ENCODE results near the gene MMP20.
A peak's percentile ranks its signal among the peaks of the same experiment; 100 is the strongest.

The MMP20 gene

GRCh38 chr11:102591160-102591718, 33.9 kb downstream of the MMP20 start:
- Mint-ChIP-seq H3K4me1 (peaks cover 20% of the 10 kb centered on the region), H3K9me3 (peaks cover 6% of the 10 kb centered on the region), H3K4me3 (no peak overlapping the region), H3K27me3 (no peaks in the 10 kb centered on the region), H3K27ac (peak overlapping the region; percentile 7), H3K36me3 (ENCODE audit: low read depth) (no peaks in the 10 kb centered on the region)
- DNase-seq (no peak), ATAC-seq (no peak)

- H3K4me1 Mint-ChIP-seq = peaks cover 20% of the 10 kb centered on the region
Observed at GRCh38 chr11:102590276-102591049, 34.7 kb downstream of the MMP20 start.

GRCh38 chr11:102589047-102589459, 36.1 kb downstream of the MMP20 start:
- peaks cover 20% of the 10 kb centered on the region for H3K4me1 Mint-ChIP-seq
- peaks cover 6% of the 10 kb centered on the region for H3K9me3 Mint-ChIP-seq
- no peaks in the 10 kb centered on the region for H3K27me3 Mint-ChIP-seq
- peak overlapping the region; percentile 16 for H3K27ac Mint-ChIP-seq
- DNase-seq = no peak
- H3K36me3 Mint-ChIP-seq (ENCODE audit: low read depth) = no peaks in the 10 kb centered on the region
- H3K4me3 Mint-ChIP-seq = no peak overlapping the region
- peak; percentile 69 for ATAC-seq

More at GRCh38 chr11:102590276-102591049, 34.7 kb downstream of the MMP20 start:
- H3K9me3 Mint-ChIP-seq = peaks cover 6% of the 10 kb centered on the region
- H3K27ac Mint-ChIP-seq = no peak overlapping the region
- H3K4me3 Mint-ChIP-seq = no peak overlapping the region
- DNase-seq (no peak), ATAC-seq (peak; percentile 33)
- H3K27me3 Mint-ChIP-seq = no peaks in the 10 kb centered on the region
- H3K36me3 Mint-ChIP-seq (ENCODE audit: low read depth) = no peaks in the 10 kb centered on the region

- Mint-ChIP-seq H3K36me3 (ENCODE audit: low read depth) (no peaks in the 10 kb centered on the region), H3K27me3 (no peaks in the 10 kb centered on the region), H3K4me3 (no peak overlapping the region), H3K27ac (no peak overlapping the region), H3K4me1 (peaks cover 23% of the 10 kb centered on the region), H3K9me3 (peaks cover 6% of the 10 kb centered on the region)
- no peak for ATAC-seq
- no peak for DNase-seq
Observed at GRCh38 chr11:102587722-102588121, 37.4 kb downstream of the MMP20 start.

GRCh38 chr11:102583141-102583873, 41.8 kb downstream of the MMP20 start:
- peaks cover 6% of the 10 kb centered on the region for H3K9me3 Mint-ChIP-seq
- ATAC-seq (no peak), DNase-seq (no peak)
- H3K4me1 Mint-ChIP-seq = peaks cover 18% of the 10 kb centered on the region
- no peak overlapping the region for H3K27ac Mint-ChIP-seq
- no peak overlapping the region for H3K4me3 Mint-ChIP-seq
- no peaks in the 10 kb centered on the region for H3K27me3 Mint-ChIP-seq
- H3K36me3 Mint-ChIP-seq (ENCODE audit: low read depth) = no peaks in the 10 kb centered on the region

- H3K36me3 Mint-ChIP-seq (ENCODE audit: low read depth) = no peaks in the 10 kb centered on the region
- DNase-seq (no peak), ATAC-seq (no peak)
- H3K4me1 Mint-ChIP-seq = peaks cover 23% of the 10 kb centered on the region
- H3K4me3 Mint-ChIP-seq = no peak overlapping the region
- no peak overlapping the region for H3K27ac Mint-ChIP-seq
- H3K9me3 Mint-ChIP-seq = peaks cover 2% of the 10 kb centered on the region
- H3K27me3 Mint-ChIP-seq = no peaks in the 10 kb centered on the region
Observed at GRCh38 chr11:102582140-102582539, 43.0 kb downstream of the MMP20 start.

- ATAC-seq (no peak), DNase-seq (no peak)
- H3K27me3 Mint-ChIP-seq = no peaks in the 10 kb centered on the region
- H3K36me3 Mint-ChIP-seq (ENCODE audit: low read depth) = no peaks in the 10 kb centered on the region
- no peak overlapping the region for H3K27ac Mint-ChIP-seq
- H3K4me3 Mint-ChIP-seq = no peak overlapping the region
- peaks cover 34% of the 10 kb centered on the region for H3K4me1 Mint-ChIP-seq
- peaks cover 5% of the 10 kb centered on the region for H3K9me3 Mint-ChIP-seq
Observed at GRCh38 chr11:102581066-102581465, 44.1 kb downstream of the MMP20 start.

- Mint-ChIP-seq H3K4me1 (peaks cover 39% of the 10 kb centered on the region), H3K36me3 (ENCODE audit: low read depth) (no peaks in the 10 kb centered on the region), H3K4me3 (no peak overlapping the region), H3K27me3 (no peaks in the 10 kb centered on the region), H3K9me3 (peaks cover 12% of the 10 kb centered on the region), H3K27ac (peak overlapping the region; percentile 37)
- peak; percentile 83 for ATAC-seq
- DNase-seq = no peak
Observed at GRCh38 chr11:102580185-102580951, 44.8 kb downstream of the MMP20 start.

- ATAC-seq (no peak), DNase-seq (no peak)
- peaks cover 12% of the 10 kb centered on the region for H3K9me3 Mint-ChIP-seq
- H3K36me3 Mint-ChIP-seq (ENCODE audit: low read depth) = no peaks in the 10 kb centered on the region
- H3K4me3 Mint-ChIP-seq = no peak overlapping the region
- no peak overlapping the region for H3K27ac Mint-ChIP-seq
- peaks cover 37% of the 10 kb centered on the region for H3K4me1 Mint-ChIP-seq
- H3K27me3 Mint-ChIP-seq = no peaks in the 10 kb centered on the region
Observed at GRCh38 chr11:102577723-102578122, 47.4 kb downstream of the MMP20 start.

- H3K27me3 Mint-ChIP-seq = no peaks in the 10 kb centered on the region
- peaks cover 35% of the 10 kb centered on the region for H3K4me1 Mint-ChIP-seq
- H3K36me3 Mint-ChIP-seq (ENCODE audit: low read depth) = no peaks in the 10 kb centered on the region
- peaks cover 12% of the 10 kb centered on the region for H3K9me3 Mint-ChIP-seq
- ATAC-seq = peak; percentile 58
- no peak for DNase-seq
- no peak overlapping the region for H3K4me3 Mint-ChIP-seq
- no peak overlapping the region for H3K27ac Mint-ChIP-seq
Observed at GRCh38 chr11:102577182-102577581, 48.0 kb downstream of the MMP20 start.

GRCh38 chr11:102576350-102576749, 48.8 kb downstream of the MMP20 start:
- H3K9me3 Mint-ChIP-seq = peaks cover 12% of the 10 kb centered on the region
- DNase-seq = no peak
- no peak overlapping the region for H3K4me3 Mint-ChIP-seq
- H3K27ac Mint-ChIP-seq = peak overlapping the region; percentile 10
- peaks cover 35% of the 10 kb centered on the region for H3K4me1 Mint-ChIP-seq
- H3K36me3 Mint-ChIP-seq (ENCODE audit: low read depth) = no peaks in the 10 kb centered on the region
- H3K27me3 Mint-ChIP-seq = no peaks in the 10 kb centered on the region
- no peak for ATAC-seq

- H3K27me3 Mint-ChIP-seq = no peaks in the 10 kb centered on the region
- ATAC-seq (no peak), DNase-seq (no peak)
- peaks cover 27% of the 10 kb centered on the region for H3K4me1 Mint-ChIP-seq
- H3K4me3 Mint-ChIP-seq = no peak overlapping the region
- peaks cover 12% of the 10 kb centered on the region for H3K9me3 Mint-ChIP-seq
- H3K36me3 Mint-ChIP-seq (ENCODE audit: low read depth) = no peaks in the 10 kb centered on the region
- H3K27ac Mint-ChIP-seq = no peak overlapping the region
Observed at GRCh38 chr11:102575012-102575411, 50.1 kb downstream of the MMP20 start.

- no peak overlapping the region for H3K4me3 Mint-ChIP-seq
- peaks cover 19% of the 10 kb centered on the region for H3K9me3 Mint-ChIP-seq
- DNase-seq (no peak), ATAC-seq (no peak)
- H3K27me3 Mint-ChIP-seq = no peaks in the 10 kb centered on the region
- no peak overlapping the region for H3K27ac Mint-ChIP-seq
- H3K36me3 Mint-ChIP-seq (ENCODE audit: low read depth) = peaks cover 4% of the 10 kb centered on the region
- H3K4me1 Mint-ChIP-seq = peaks cover 23% of the 10 kb centered on the region
Observed at GRCh38 chr11:102573851-102574250, 51.3 kb downstream of the MMP20 start.

GRCh38 chr11:102572554-102573220, 52.4 kb downstream of the MMP20 start:
- no peak for DNase-seq
- no peak for ATAC-seq
- H3K27ac Mint-ChIP-seq = no peak overlapping the region
- peaks cover 4% of the 10 kb centered on the region for H3K36me3 Mint-ChIP-seq (ENCODE audit: low read depth)
- H3K27me3 Mint-ChIP-seq = no peaks in the 10 kb centered on the region
- H3K9me3 Mint-ChIP-seq = peaks cover 24% of the 10 kb centered on the region
- H3K4me1 Mint-ChIP-seq = peaks cover 21% of the 10 kb centered on the region
- no peak overlapping the region for H3K4me3 Mint-ChIP-seq

Measured in activated naive CD8-positive, alpha-beta T cell treated with anti-CD3 and anti-CD28 coated beads, Interleukin-2, amount 50 U/mL, for 24 hours (primary cell).